Cardiac fibroblast (primary cell): ENCODE data around the gene SPATC1L.

Experiments used
- DNase-seq, 2 donors: peaks; one replicate each; pipeline versions ENCODE4 v3.0.0 to v3.0.0-alpha.2; 2010; ENCODE audit warnings: low read depth in 2 of 2
- H3K4me3 ChIP-seq, 2 donors: replicated peaks in 1 of 2; 1 replicate in 1 of 2; 2 replicates in 1 of 2; pipeline ENCODE4 v1.5.1; 2011; ENCODE audit warnings: low read depth in 2 of 2, low read length in 2 of 2, mild to moderate bottlenecking in 2 of 2, moderate library complexity in 1 of 2
- TF ChIP-seq, protein P1 (sequence below): IDR thresholded peaks from one replicate; pipeline ENCODE4 v1.5.1; 2011; ENCODE audit warnings: low read depth, mild to moderate bottlenecking, low read length, inconsistent platforms

The SPATC1L gene

DNA sequence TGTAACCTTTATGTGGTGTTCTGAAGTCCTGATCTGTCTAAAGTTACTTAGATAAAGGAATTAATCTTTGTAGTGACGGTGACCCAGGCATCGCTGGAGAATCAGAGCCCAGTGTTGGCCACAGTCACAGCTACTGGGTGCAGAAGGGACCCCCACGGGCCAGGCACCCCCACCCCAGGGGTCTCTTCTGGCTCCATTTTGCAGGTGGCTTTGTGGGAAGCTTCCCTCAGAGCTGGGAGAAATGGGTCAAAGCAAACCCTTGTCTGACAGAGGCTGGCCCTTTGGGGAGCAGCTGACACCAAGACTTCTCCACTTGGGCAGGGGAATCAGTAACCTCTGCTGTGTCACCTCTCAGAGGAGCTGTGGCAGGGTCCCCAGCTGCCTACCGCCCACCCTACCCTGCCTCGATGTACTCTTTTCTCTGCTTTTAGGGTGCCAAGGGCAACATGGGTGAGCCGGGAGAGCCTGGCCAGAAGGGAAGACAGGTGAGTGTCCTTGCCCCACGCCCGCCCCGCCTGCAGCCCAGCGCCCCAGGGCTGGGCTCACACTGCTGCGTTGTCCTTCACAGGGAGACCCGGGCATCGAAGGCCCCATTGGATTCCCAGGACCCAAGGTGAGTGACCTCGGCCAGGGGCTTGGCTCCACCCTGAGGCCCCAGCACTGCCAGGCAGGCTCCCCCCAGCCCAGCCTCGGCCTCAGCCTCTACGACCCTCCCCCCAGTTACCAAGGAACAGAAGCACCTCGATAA is 68.6 kb downstream of the SPATC1L start:
- no peak overlapping the region for H3K4me3 ChIP-seq
- TF ChIP-seq, protein P1, sequence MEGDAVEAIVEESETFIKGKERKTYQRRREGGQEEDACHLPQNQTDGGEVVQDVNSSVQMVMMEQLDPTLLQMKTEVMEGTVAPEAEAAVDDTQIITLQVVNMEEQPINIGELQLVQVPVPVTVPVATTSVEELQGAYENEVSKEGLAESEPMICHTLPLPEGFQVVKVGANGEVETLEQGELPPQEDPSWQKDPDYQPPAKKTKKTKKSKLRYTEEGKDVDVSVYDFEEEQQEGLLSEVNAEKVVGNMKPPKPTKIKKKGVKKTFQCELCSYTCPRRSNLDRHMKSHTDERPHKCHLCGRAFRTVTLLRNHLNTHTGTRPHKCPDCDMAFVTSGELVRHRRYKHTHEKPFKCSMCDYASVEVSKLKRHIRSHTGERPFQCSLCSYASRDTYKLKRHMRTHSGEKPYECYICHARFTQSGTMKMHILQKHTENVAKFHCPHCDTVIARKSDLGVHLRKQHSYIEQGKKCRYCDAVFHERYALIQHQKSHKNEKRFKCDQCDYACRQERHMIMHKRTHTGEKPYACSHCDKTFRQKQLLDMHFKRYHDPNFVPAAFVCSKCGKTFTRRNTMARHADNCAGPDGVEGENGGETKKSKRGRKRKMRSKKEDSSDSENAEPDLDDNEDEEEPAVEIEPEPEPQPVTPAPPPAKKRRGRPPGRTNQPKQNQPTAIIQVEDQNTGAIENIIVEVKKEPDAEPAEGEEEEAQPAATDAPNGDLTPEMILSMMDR, result no peak
- no peak for DNase-seq

DNA sequence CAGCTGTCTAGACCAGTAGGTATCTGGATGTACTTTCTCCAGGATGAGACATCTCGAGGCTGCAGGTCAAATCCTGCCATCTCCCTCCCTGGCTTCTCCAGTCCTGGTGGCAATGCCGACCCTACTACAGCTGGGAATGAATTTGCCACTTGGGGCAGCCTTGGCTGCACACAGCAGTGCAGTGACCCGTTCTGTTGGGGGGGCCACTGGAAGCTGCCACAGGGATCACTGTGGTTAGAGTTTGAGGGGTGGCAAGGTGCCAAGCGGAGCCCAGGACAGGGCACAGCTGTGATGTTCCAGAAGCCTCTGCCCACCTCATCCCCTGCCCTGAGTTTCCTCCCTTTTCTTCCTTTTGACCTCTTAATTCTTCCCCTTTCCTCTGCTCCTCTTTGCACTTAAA is 69.3 kb downstream of the SPATC1L start:
- TF ChIP-seq, protein P1, result no peak
- H3K4me3 ChIP-seq, result no peak overlapping the region
- DNase-seq, result no peak

DNA sequence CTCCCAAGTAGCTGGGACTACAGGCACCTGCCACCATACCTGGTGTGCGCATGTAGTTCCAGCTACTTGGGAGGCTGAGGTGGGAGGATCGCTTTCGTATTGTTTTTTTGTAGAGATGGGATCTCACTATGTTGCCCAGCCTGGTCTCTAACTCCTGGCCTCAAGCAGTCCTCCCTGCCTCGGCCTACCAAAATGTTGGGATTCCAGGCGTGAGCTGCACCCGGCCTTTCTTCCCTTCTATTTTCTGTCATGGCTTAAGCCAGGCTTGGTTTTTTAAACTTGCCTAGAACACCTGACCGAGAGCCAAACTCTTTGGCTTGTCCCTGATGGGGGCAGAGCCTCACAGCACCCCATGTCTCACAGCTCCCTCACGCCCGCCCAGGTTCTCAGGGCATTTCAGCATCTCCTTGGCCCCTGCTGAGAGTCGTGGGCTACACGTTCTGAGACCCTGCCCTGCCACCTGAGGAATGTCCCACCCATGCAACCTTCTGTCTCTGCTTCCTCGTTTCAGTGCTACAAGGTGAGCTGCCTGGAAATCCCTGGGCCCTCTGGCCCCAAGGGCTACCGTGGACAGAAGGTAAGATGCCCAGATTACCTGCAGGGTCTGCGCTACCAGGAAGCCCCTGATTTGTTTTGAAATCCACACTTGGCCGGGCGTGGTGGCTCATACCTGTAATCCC is 70.6 kb downstream of the SPATC1L start:
- TF ChIP-seq, protein P1, result no peak
- no peak overlapping the region for H3K4me3 ChIP-seq
- DNase-seq, result no peak

DNA sequence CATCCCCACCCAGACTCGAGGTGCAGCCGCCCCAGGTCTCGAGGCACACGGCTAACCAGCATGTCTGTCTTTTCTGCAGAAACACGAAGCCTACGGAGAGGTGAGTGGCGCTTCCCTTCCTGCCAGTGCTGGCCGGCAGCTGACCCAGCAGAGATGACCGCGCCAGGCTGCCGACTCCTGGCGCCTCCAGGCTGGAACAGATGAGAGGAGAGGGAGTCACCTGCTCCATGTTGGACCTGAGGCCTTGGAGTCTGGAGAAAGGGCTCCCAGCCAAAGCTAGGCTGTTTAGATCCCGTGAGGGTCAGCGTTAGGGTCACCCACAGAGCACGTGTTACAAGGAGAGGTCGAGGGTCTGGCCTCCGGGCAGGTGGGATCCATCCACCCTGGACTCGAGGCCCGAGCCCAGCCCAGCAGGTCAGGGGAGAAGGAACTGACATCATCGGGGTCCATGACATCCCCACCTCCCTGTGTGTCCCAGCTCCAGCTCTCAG is 71.5 kb downstream of the SPATC1L start:
- H3K4me3 ChIP-seq, result no peak overlapping the region
- TF ChIP-seq, protein P1, result no peak
- DNase-seq, result no peak

DNA sequence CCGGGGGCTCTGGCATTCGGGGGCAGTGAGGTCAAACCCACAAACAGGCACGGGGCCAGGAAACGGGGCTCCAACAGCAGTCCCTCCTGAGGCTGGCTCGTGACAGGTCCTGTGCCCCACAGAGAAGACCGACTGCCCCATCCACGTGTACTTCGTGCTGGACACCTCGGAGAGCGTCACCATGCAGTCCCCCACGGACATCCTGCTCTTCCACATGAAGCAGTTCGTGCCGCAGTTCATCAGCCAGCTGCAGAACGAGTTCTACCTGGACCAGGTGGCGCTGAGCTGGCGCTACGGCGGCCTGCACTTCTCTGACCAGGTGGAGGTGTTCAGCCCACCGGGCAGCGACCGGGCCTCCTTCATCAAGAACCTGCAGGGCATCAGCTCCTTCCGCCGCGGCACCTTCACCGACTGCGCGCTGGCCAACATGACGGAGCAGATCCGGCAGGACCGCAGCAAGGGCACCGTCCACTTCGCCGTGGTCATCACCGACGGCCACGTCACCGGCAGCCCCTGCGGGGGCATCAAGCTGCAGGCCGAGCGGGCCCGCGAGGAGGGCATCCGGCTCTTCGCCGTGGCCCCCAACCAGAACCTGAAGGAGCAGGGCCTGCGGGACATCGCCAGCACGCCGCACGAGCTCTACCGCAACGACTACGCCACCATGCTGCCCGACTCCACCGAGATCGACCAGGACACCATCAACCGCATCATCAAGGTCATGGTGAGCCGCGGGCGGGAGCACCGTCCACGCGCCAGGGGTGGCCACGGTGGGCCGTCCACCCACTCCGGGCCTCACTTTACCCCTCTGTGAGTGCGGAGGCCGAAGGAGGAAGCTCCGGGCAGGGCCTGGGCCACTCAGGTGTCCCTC is 72.2 kb downstream of the SPATC1L start:
- DNase-seq, result no peak
- H3K4me3 ChIP-seq, result no peak overlapping the region
- TF ChIP-seq, protein P1, result no peak

DNA sequence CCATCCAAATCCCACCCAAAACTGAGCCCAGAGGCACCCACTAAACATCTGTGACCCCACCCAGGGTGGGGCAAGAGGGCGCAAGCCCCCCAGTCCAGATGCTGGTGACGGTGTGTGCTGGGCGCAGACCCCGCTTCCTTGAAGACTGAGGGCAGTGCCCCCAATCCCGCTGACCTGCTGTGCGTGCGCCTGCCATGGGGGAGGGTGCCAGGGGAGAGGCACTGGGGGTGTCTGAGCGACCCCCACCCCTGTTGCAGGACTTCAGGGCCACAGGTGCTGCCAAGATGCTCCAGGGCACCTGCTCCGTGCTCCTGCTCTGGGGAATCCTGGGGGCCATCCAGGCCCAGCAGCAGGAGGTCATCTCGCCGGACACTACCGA is 73.1 kb downstream of the SPATC1L start:
- no peak for DNase-seq
- TF ChIP-seq, protein P1, result no peak
- H3K4me3 ChIP-seq, result no peak overlapping the region
